Vagina (tissue), 2 donors: Measurements from ENCODE around the gene ROPN1B.

Experiments
- CTCF ChIP-seq, 3 experiments: fragments of 450-650 bp in 2 of 3; fragments of 200-600 bp in 1 of 3; sonication (generic) in 1 of 3; IDR thresholded peaks; one replicate each; pipeline ENCODE4 v1.5.1; 2017 to 2019; ENCODE audit warnings: antibody characterized with exemption in 3 of 3, mild to moderate bottlenecking in 2 of 3, moderate library complexity in 2 of 3
- POLR2A ChIP-seq, 2 donors: fragments of 450-650 bp; IDR thresholded peaks; one replicate each; pipeline ENCODE4 v1.6.1; 2017; ENCODE audit warnings: antibody characterized with exemption in 2 of 2, mild to moderate bottlenecking in 2 of 2, moderate library complexity in 2 of 2
- POLR2AphosphoS5 ChIP-seq, 2 donors: sonication (generic); formaldehyde crosslinking; IDR thresholded peaks; one replicate each; pipeline ENCODE4 v1.9.0; 2017; ENCODE audit warnings: antibody characterized with exemption in 2 of 2, mild to moderate bottlenecking in 2 of 2, low read depth in 1 of 2; ENCODE audit not compliant: insufficient read depth in 1 of 2

- TF ChIP-seq CTCF (IDR thresholded peaks at IDR 0.05), result no peak
- TF ChIP-seq POLR2A (IDR thresholded peaks at IDR 0.05), result no peak
- no peak for TF ChIP-seq POLR2AphosphoS5 (IDR thresholded peaks at IDR 0.05; ENCODE audit: insufficient read depth in 1 of 2, low read depth in 1 of 2)
Measured at GRCh38 chr3:126025116-126025729, 56.2 kb downstream of the ROPN1B start.
